IMR-90 (cell line): ENCODE data around the gene PPARG. TPM values are rescaled to one million over a fixed set of nuclear protein-coding genes. Genes with fewer than 3 reads are reported as not detected.

ENCODE experiments used
- ATAC-seq: fragments of 200-7000 bp; cut with Tn5 transposase; 2 replicates; pipeline ENCODE4 v1.9.1; 2020; ENCODE audit warnings: low read depth, mild to moderate bottlenecking, moderate library complexity
- BruUV-seq: library from RNA; stranded (reverse); fragments of 400-500 nt; replicated peaks from 2 replicates; lab custom pipeline; 2021; lab: Mats Ljungman, UMichigan
- CTCF ChIA-PET: fragments of 300-600 bp; formaldehyde crosslinking; extraction: SDS; loops from one replicate; lab custom pipeline; 2021; ENCODE audit warnings: antibody characterized with exemption; lab: Yijun Ruan, JAX
- POLR2A ChIA-PET: fragments of 300-600 bp; sonication (Branson Sonifier 250); formaldehyde crosslinking; loops from one replicate; lab custom pipeline; 2022; ENCODE audit warnings: antibody characterized with exemption; ENCODE audit not compliant: unreplicated experiment; lab: Charles Lee
- DNase-seq: peaks from one replicate; pipeline ENCODE4 v3.0.0; 2013
- H2AFZ ChIP-seq: replicated peaks from 2 replicates; pipeline ENCODE3; 2013; ENCODE audit warnings: low read length, mild to moderate bottlenecking; ENCODE audit not compliant: poor library complexity
- H2AK5ac ChIP-seq: 2 replicates; pipeline ENCODE4 v1.6.1; 2013; ENCODE audit warnings: low read depth, low read length, inconsistent platforms
- H2AK9ac ChIP-seq: replicated peaks from 2 replicates; pipeline ENCODE3; 2013; ENCODE audit warnings: mild to moderate bottlenecking, low read depth, low read length, moderate library complexity; ENCODE audit not compliant: poor library complexity
- H2BK120ac ChIP-seq: 2 replicates; pipeline ENCODE4 v1.6.1; 2013; ENCODE audit warnings: low read depth, low read length, inconsistent platforms
- H2BK15ac ChIP-seq: 3 replicates; pipeline ENCODE4 v1.6.1; 2013; ENCODE audit warnings: low read depth, low read length, inconsistent platforms
- H2BK20ac ChIP-seq: 2 replicates; pipeline ENCODE4 v1.6.1; 2013; ENCODE audit warnings: low read depth, mild to moderate bottlenecking, inconsistent platforms, low read length, moderate library complexity
- H2BK5ac ChIP-seq: 2 replicates; pipeline ENCODE4 v1.6.1; 2013; ENCODE audit warnings: mild to moderate bottlenecking, low read depth, low read length, inconsistent platforms; ENCODE audit not compliant: poor library complexity, severe bottlenecking
- H3K14ac ChIP-seq: replicated peaks from 2 replicates; pipeline ENCODE4 v1.6.1; 2013; ENCODE audit warnings: low read depth, low read length, inconsistent platforms
- H3K18ac ChIP-seq: 2 replicates; pipeline ENCODE4 v1.6.1; 2013; ENCODE audit warnings: low read depth, low read length, control low read depth
- H3K23ac ChIP-seq: 2 replicates; pipeline ENCODE4 v1.6.1; 2013; ENCODE audit warnings: low read depth, low read length, inconsistent platforms
- H3K27ac ChIP-seq: 2 replicates; pipeline ENCODE4 v1.5.1; 2013; ENCODE audit warnings: mild to moderate bottlenecking, control low read depth, low read length; ENCODE audit not compliant: insufficient read depth
- H3K27me3 ChIP-seq: 2 replicates; pipeline ENCODE4 v1.6.1; 2013; ENCODE audit warnings: low read length; ENCODE audit not compliant: control insufficient read depth, insufficient read depth
- H3K36me3 ChIP-seq: 2 replicates; pipeline ENCODE4 v1.6.1; 2013; ENCODE audit warnings: low read length, mixed read lengths; ENCODE audit not compliant: control insufficient read depth, insufficient read depth
- H3K4ac ChIP-seq: 2 replicates; pipeline ENCODE4 v1.6.1; 2013; ENCODE audit warnings: low read depth, low read length, inconsistent platforms
- H3K4me1 ChIP-seq: 2 replicates; pipeline ENCODE4 v1.6.1; 2013; ENCODE audit warnings: low read length, mixed read lengths; ENCODE audit not compliant: control insufficient read depth, insufficient read depth
- H3K4me2 ChIP-seq: 2 replicates; pipeline ENCODE4 v1.6.1; 2013; ENCODE audit warnings: low read depth, mild to moderate bottlenecking, control low read depth, low read length, moderate library complexity
- H3K4me3 ChIP-seq: 2 replicates; pipeline ENCODE4 v1.5.1; 2013; ENCODE audit warnings: low read depth, mild to moderate bottlenecking, control low read depth, low read length, moderate library complexity; ENCODE audit not compliant: insufficient read depth
- H3K56ac ChIP-seq: 2 replicates; pipeline ENCODE4 v1.6.1; 2013; ENCODE audit warnings: low read length, inconsistent platforms; ENCODE audit not compliant: insufficient read depth; ENCODE audit errors: extremely low read depth
- H3K79me1 ChIP-seq, 2 experiments: 2 replicates each; pipeline ENCODE4 v1.6.1; 2013; ENCODE audit warnings: low read length in 2 of 2, inconsistent platforms in 1 of 2, low read depth in 1 of 2
- H3K9ac ChIP-seq: 2 replicates; pipeline ENCODE4 v1.6.1; 2013; ENCODE audit warnings: low read depth, low read length, control low read depth
- H3K9me1 ChIP-seq: 2 replicates; pipeline ENCODE4 v1.6.1; 2013; ENCODE audit warnings: low read length, inconsistent platforms; ENCODE audit not compliant: insufficient read depth
- H3K9me3 ChIP-seq: 2 replicates; pipeline ENCODE4 v1.6.1; 2013; ENCODE audit warnings: low read length; ENCODE audit not compliant: control insufficient read depth, insufficient read depth
- H4K20me1 ChIP-seq: 2 replicates; pipeline ENCODE4 v1.6.1; 2013; ENCODE audit warnings: low read length, inconsistent platforms; ENCODE audit not compliant: insufficient read depth
- H4K5ac ChIP-seq: 2 replicates; pipeline ENCODE4 v1.6.1; 2013; ENCODE audit warnings: mild to moderate bottlenecking, low read depth, low read length, control low read depth
- H4K8ac ChIP-seq, 2 experiments: 2 replicates each; pipeline ENCODE4 v1.6.1; 2013; ENCODE audit warnings: low read depth in 2 of 2, low read length in 2 of 2, control low read depth in 1 of 2, inconsistent platforms in 1 of 2
- H4K91ac ChIP-seq: 2 replicates; pipeline ENCODE4 v1.6.1; 2013; ENCODE audit warnings: low read depth, low read length, inconsistent platforms; ENCODE audit not compliant: insufficient read depth
- BHLHE40 ChIP-seq: fragments of 150-350 bp; IDR thresholded peaks from 2 replicates; pipeline ENCODE4 v1.6.1; 2016; ENCODE audit warnings: mild to moderate bottlenecking, low read depth, low read length
- CHD1 ChIP-seq: IDR thresholded peaks from 2 replicates; pipeline ENCODE4 v1.6.1; 2012; ENCODE audit warnings: low read depth, low read length, improper control_type of control experiment
- FOS ChIP-seq: fragments of 150-350 bp; IDR thresholded peaks from 2 replicates; pipeline ENCODE4 v1.6.1; 2016; ENCODE audit warnings: low read depth, low read length
- MAFK ChIP-seq: IDR thresholded peaks from 2 replicates; pipeline ENCODE4 v1.6.1; 2012; ENCODE audit warnings: low read depth, low read length, improper control_type of control experiment
- NFE2L2 ChIP-seq: fragments of 150-350 bp; IDR thresholded peaks from 2 replicates; pipeline ENCODE4 v1.6.1; 2016; ENCODE audit warnings: low read depth, mild to moderate bottlenecking, low read length
- POLR2A ChIP-seq: IDR thresholded peaks from 2 replicates; pipeline ENCODE4 v1.6.1; 2012; ENCODE audit warnings: mild to moderate bottlenecking, low read depth, low read length
- RCOR1 ChIP-seq: IDR thresholded peaks from 2 replicates; pipeline ENCODE4 v1.6.1; 2012; ENCODE audit warnings: mild to moderate bottlenecking, low read length, improper control_type of control experiment; ENCODE audit not compliant: insufficient replicate concordance
- WGBS, 2 experiments: methylation state at CpG; one replicate each; pipeline versions ENCODE4 v1.1.5 to v1.1.7; 2013; ENCODE audit warnings: missing lambda C conversion rate in 2 of 2; ENCODE audit not compliant: insufficient read length in 1 of 2; ENCODE audit errors: extremely low coverage in 2 of 2; 5-methylcytosine and 5-hydroxymethylcytosine counted together
- dilution Hi-C: fragments of 300-500 bp; cut with HindIII; formaldehyde crosslinking; loops from one replicate; pipeline ENCODE4 v1.14.3; 2018; ENCODE audit warnings: low sequenced_read_pairs; ENCODE audit not compliant: unreplicated experiment
- in situ Hi-C: fragments of 300-500 bp; cut with MboI; formaldehyde crosslinking; loops from 3 replicates; pipeline ENCODE4 v1.14.3; 2019; ENCODE audit warnings: low sequenced_read_pairs, inconsistent platforms, mixed read lengths
- intact Hi-C: fragments of 100-400 bp; cut with micrococcal nuclease; formaldehyde crosslinking; loops from 2 replicates; pipeline ENCODE4 v1.10.0; 2022
- polyA plus RNA-seq, 3 experiments: library from polyadenylated mRNA; depleted of rRNA; stranded (reverse); fragments of >200 nt; gene quantifications; 2 replicates each; pipeline ENCODE4 v1.2.3, GENCODE V29; 2012; ENCODE audit warnings: low replicate concordance in 1 of 3
- total RNA-seq: library from RNA; depleted of rRNA; stranded (reverse); fragments of >200 nt; gene quantifications from 2 replicates; pipeline ENCODE4 v1.2.3, GENCODE V29; 2012
- TF ChIP-seq, protein P1 (sequence below): fragments of 150-350 bp; IDR thresholded peaks from 2 replicates; pipeline ENCODE4 v1.6.1; 2016; ENCODE audit warnings: low read depth, mild to moderate bottlenecking, low read length, moderate library complexity, borderline replicate concordance
- TF ChIP-seq, protein P2 (sequence below): conservative IDR thresholded peaks from 2 replicates; pipeline ENCODE4 v1.5.1; 2012; ENCODE audit warnings: mild to moderate bottlenecking, low read depth, low read length, improper control_type of control experiment
- TF ChIP-seq, protein P3 (sequence below): fragments of 150-350 bp; IDR thresholded peaks from 2 replicates; pipeline ENCODE4 v1.6.1; 2017; ENCODE audit warnings: mild to moderate bottlenecking, antibody characterized with exemption, low read length, low read depth

PPARG gene
- total and polyA plus RNA-seq, 2 of the 4 experiments (the other 2 are of a cell fraction) = 11.2 to 23.8 TPM

DNA sequence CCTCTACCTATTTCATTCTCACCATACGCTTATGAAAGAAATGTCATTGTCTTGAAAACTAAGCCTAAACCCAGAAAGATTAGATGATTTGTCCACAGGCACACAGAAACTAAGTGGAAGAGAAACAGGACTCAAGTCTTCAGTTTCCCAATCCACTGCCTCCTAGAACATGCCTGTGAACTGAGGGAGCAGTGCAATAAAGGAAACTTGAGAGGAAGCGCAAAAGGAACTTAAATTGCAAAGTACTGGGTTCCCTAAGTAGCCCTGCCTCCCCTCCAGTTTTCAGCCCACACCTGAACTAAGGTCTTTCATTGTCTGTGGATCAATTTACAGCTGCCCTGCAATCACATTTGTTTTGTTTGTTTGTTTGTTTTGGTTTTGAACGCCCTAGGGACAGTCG lies 138.7 kb downstream of the PPARG start:
- Histone ChIP-seq H4K20me1 (no peaks in the 10 kb centered on the region), H3K4me3 (no peak overlapping the region), H3K36me3 (peaks cover 6% of the 10 kb centered on the region; the same call in 1 of the 2 replicates), H2BK20ac (no peak overlapping the region), H3K9me1 (no peaks in the 10 kb centered on the region), H3K27me3 (no peaks in the 10 kb centered on the region), H3K9ac (no peak overlapping the region), H2AK5ac (no peak overlapping the region), H3K14ac (no peak overlapping the region), H4K5ac (no peak overlapping the region), H3K9me3 (no peaks in the 10 kb centered on the region), H3K79me1 (no peaks in the 10 kb centered on the region), H2BK120ac (no peak overlapping the region), H4K8ac (no peak overlapping the region), H3K18ac (no peak overlapping the region), H4K91ac (no peak overlapping the region), H3K4me2 (no peak overlapping the region), H2BK5ac (no peak overlapping the region), H2AFZ (no peak overlapping the region), H3K56ac (no peak overlapping the region), H3K23ac (no peak overlapping the region), H3K4me1 (peaks cover 12% of the 10 kb centered on the region), H3K4ac (no peak overlapping the region), H2BK15ac (no peak overlapping the region), H2AK9ac (no peak overlapping the region), H3K27ac (no peak overlapping the region)
- dilution Hi-C loops (no loop called here), intact Hi-C loops (no loop called here), in situ Hi-C loops (no loop called here)
- ChIA-PET POLR2A (interaction anchor here (0.6 kb wide), 1 partner anchor 68 kb away, joined by 9 read pairs; no protein-coding TSS in a partner anchor), CTCF (no interaction called here)
- no TSS peak for BruUV-seq
- no CpG with 5 or more reads among the region's 4 CpGs for WGBS, 2 experiments
- ATAC-seq = no peak
- no peak for DNase-seq
- TF ChIP-seq MAFK = no peak
- no peak for TF ChIP-seq POLR2A
- no peak for TF ChIP-seq CHD1
- TF ChIP-seq, protein P1, sequence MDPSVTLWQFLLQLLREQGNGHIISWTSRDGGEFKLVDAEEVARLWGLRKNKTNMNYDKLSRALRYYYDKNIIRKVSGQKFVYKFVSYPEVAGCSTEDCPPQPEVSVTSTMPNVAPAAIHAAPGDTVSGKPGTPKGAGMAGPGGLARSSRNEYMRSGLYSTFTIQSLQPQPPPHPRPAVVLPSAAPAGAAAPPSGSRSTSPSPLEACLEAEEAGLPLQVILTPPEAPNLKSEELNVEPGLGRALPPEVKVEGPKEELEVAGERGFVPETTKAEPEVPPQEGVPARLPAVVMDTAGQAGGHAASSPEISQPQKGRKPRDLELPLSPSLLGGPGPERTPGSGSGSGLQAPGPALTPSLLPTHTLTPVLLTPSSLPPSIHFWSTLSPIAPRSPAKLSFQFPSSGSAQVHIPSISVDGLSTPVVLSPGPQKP = no peak
- TF ChIP-seq RCOR1 = no peak
- TF ChIP-seq BHLHE40 = no peak
- no peak for TF ChIP-seq NFE2L2
- no peak for TF ChIP-seq FOS
- TF ChIP-seq, protein P2, sequence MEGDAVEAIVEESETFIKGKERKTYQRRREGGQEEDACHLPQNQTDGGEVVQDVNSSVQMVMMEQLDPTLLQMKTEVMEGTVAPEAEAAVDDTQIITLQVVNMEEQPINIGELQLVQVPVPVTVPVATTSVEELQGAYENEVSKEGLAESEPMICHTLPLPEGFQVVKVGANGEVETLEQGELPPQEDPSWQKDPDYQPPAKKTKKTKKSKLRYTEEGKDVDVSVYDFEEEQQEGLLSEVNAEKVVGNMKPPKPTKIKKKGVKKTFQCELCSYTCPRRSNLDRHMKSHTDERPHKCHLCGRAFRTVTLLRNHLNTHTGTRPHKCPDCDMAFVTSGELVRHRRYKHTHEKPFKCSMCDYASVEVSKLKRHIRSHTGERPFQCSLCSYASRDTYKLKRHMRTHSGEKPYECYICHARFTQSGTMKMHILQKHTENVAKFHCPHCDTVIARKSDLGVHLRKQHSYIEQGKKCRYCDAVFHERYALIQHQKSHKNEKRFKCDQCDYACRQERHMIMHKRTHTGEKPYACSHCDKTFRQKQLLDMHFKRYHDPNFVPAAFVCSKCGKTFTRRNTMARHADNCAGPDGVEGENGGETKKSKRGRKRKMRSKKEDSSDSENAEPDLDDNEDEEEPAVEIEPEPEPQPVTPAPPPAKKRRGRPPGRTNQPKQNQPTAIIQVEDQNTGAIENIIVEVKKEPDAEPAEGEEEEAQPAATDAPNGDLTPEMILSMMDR = no peak
- TF ChIP-seq, protein P3, sequence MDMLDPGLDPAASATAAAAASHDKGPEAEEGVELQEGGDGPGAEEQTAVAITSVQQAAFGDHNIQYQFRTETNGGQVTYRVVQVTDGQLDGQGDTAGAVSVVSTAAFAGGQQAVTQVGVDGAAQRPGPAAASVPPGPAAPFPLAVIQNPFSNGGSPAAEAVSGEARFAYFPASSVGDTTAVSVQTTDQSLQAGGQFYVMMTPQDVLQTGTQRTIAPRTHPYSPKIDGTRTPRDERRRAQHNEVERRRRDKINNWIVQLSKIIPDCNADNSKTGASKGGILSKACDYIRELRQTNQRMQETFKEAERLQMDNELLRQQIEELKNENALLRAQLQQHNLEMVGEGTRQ = no peak
